HepG2 (cell line): ENCODE data around the gene HBS1L. TPM values are rescaled to one million over a fixed set of nuclear protein-coding genes. Genes with fewer than 3 reads are reported as not detected.

Source experiments
- ARNT2 ChIP-seq: sonication (generic); formaldehyde crosslinking; IDR thresholded peaks from 2 replicates; pipeline ENCODE4 v1.8.0; 2022; ENCODE audit warnings: mild to moderate bottlenecking, low read depth, missing genetic modification reagents, moderate library complexity
- EHMT2 ChIP-seq: fragments of 200-600 bp; sonication (generic); IDR thresholded peaks from 2 replicates; pipeline ENCODE4 v1.7.0; 2017; ENCODE audit warnings: antibody characterized with exemption, low read depth, low read length, borderline replicate concordance
- FOXC1 ChIP-seq: sonication (generic); formaldehyde crosslinking; IDR thresholded peaks from 2 replicates; pipeline ENCODE4 v1.8.0; 2022; ENCODE audit warnings: mild to moderate bottlenecking, missing genetic modification reagents, borderline replicate concordance
- GTF3A ChIP-seq: sonication (generic); formaldehyde crosslinking; conservative IDR thresholded peaks from 2 replicates; pipeline ENCODE4 v1.4.0; 2020; ENCODE audit warnings: mild to moderate bottlenecking, missing genetic modification reagents
- NFIC ChIP-seq: IDR thresholded peaks from 2 replicates; pipeline ENCODE4 v1.6.1; 2012; ENCODE audit warnings: mild to moderate bottlenecking, low read length, inconsistent platforms
- NFYB ChIP-seq: sonication (generic); formaldehyde crosslinking; IDR thresholded peaks from 2 replicates; pipeline ENCODE4 v1.4.0; 2020; ENCODE audit warnings: missing genetic modification reagents
- SIX4 ChIP-seq: sonication (generic); formaldehyde crosslinking; IDR thresholded peaks from 2 replicates; pipeline ENCODE4 v1.4.0; 2020; ENCODE audit warnings: missing genetic modification reagents
- ZNF12 ChIP-seq: sonication (generic); formaldehyde crosslinking; IDR thresholded peaks from 2 replicates; pipeline ENCODE4 v1.5.0; 2020; ENCODE audit warnings: missing genetic modification reagents
- ZNF230 ChIP-seq: sonication (generic); formaldehyde crosslinking; IDR thresholded peaks from 2 replicates; pipeline ENCODE4 v1.4.0; 2020; ENCODE audit warnings: mild to moderate bottlenecking, missing genetic modification reagents
- ZNF335 ChIP-seq: sonication (generic); formaldehyde crosslinking; IDR thresholded peaks from 2 replicates; pipeline ENCODE4 v1.4.0; 2020; ENCODE audit warnings: missing genetic modification reagents
- ZNF550 ChIP-seq: sonication (generic); formaldehyde crosslinking; IDR thresholded peaks from 2 replicates; pipeline ENCODE4 v1.4.0; 2020; ENCODE audit warnings: mild to moderate bottlenecking, missing genetic modification reagents, borderline replicate concordance
- ZNF570 ChIP-seq: sonication (generic); formaldehyde crosslinking; IDR thresholded peaks from 2 replicates; pipeline ENCODE4 v1.4.0; 2020; ENCODE audit warnings: mild to moderate bottlenecking, missing genetic modification reagents, borderline replicate concordance
- ZNF605 ChIP-seq: sonication (generic); formaldehyde crosslinking; IDR thresholded peaks from 2 replicates; pipeline ENCODE4 v1.8.0; 2022; ENCODE audit warnings: mild to moderate bottlenecking, missing genetic modification reagents
- ZNF749 ChIP-seq: sonication (generic); formaldehyde crosslinking; IDR thresholded peaks from 2 replicates; pipeline ENCODE4 v1.8.0; 2022; ENCODE audit warnings: mild to moderate bottlenecking, missing genetic modification reagents, moderate library complexity, borderline replicate concordance
- ZSCAN12 ChIP-seq: sonication (generic); formaldehyde crosslinking; IDR thresholded peaks from 2 replicates; pipeline ENCODE4 v1.9.0; 2021; ENCODE audit warnings: mild to moderate bottlenecking, missing genetic modification reagents
- polyA plus RNA-seq, 8 experiments: library from polyadenylated mRNA; depleted of rRNA in 3 of 8; stranded (reverse) in 7 of 8; unstranded in 1 of 8; fragments of >200 nt; fragmentation: Illumina TruSeq in 4 of 8; extraction: Trizol in 4 of 8; gene quantifications; 2 replicates each; pipeline versions ENCODE4 v1.2.1 to v1.2.3, GENCODE V29; 2011 to 2016; ENCODE audit warnings: low read depth in 4 of 8, missing spikeins in 1 of 8, mixed read lengths in 1 of 8; ENCODE audit not compliant: insufficient read depth in 1 of 8
- total RNA-seq, 5 experiments: library from RNA; depleted of rRNA; stranded (reverse); fragments of >200 nt; fragmentation: Illumina TruSeq; extraction: Trizol; gene quantifications; 2 replicates each; pipeline ENCODE4 v1.2.3, GENCODE V29; 2016; ENCODE audit warnings: low read depth in 1 of 5
- TF ChIP-seq, protein P1 (sequence below): sonication (generic); formaldehyde crosslinking; IDR thresholded peaks from 2 replicates; pipeline ENCODE4 v1.4.0; 2020; ENCODE audit warnings: missing genetic modification reagents

The HBS1L gene
- total and polyA plus RNA-seq, 2 of the 13 experiments (the other 11 are each of a cell fraction or from before 2014, with no cell fraction given): 44.1 to 138 TPM

DNA sequence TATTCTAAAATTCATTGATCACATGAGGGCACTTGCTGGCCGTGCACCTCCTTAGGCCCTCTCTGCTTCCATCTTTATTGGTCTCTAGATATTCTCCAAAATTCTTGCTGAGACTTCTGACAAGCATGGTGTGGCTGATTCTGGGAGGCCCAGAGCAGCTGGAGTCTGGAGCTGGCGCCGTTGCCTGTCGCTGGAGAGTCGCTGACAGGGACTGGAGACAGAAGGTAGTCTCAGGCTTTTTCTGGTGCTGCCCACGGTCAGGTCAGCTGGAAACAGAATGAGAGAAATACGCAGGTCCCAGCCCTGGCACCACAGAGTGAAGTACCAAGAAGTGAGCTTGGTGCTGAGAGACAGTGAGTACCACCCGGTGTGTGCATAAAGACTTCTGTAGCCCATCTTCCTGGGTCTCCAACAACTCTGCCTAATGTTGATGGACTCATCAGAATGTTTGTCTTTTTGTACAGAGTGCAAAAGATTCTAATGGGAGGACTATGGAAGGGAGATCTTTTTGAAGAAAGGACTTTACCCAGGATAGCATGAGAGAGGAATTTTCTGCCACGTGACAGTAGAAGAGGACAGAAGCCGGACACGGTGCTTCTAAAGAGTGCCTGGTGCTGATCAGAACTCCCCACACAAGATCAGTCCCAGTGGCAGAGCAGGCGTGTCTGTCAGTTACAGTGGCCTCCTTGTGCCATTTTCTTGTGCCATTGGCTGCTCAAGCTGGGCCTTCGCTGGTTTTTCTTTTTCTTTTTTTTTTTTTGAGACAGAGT, 102.9 kb downstream of the HBS1L start (continued):
- TF ChIP-seq, protein P1, sequence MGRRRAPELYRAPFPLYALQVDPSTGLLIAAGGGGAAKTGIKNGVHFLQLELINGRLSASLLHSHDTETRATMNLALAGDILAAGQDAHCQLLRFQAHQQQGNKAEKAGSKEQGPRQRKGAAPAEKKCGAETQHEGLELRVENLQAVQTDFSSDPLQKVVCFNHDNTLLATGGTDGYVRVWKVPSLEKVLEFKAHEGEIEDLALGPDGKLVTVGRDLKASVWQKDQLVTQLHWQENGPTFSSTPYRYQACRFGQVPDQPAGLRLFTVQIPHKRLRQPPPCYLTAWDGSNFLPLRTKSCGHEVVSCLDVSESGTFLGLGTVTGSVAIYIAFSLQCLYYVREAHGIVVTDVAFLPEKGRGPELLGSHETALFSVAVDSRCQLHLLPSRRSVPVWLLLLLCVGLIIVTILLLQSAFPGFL (CRISPR knock-in tag): no peak
- TF ChIP-seq FOXC1 (CRISPR knock-in tag) (no peak), GTF3A (CRISPR knock-in tag) (no peak), ZNF230 (no peak), ZNF605 (CRISPR knock-in tag) (no peak), EHMT2 (0 out of 2 replicates have a peak, but pooled peaks have one; percentile 34), ARNT2 (CRISPR knock-in tag) (no peak), SIX4 (CRISPR knock-in tag) (no peak), ZNF550 (CRISPR knock-in tag) (no peak), ZNF12 (CRISPR knock-in tag) (no peak), ZNF570 (CRISPR knock-in tag) (no peak), ZNF335 (CRISPR knock-in tag) (no peak), NFYB (CRISPR knock-in tag) (no peak), ZSCAN12 (no peak), ZNF749 (no peak), NFIC (no peak)
